ENCODE measurements around the gene DNAI1. TPM values are rescaled to one million over a fixed set of nuclear protein-coding genes. Genes with fewer than 3 reads are reported as not detected.
"Not testable (repeated sequence)": the region's sequence is repeated elsewhere in the genome, so short reads cannot be mapped to it uniquely, and the experiment has no call there.

Gene DNAI1
- total and polyA plus RNA-seq, 2 of the 13 experiments (the other 11 are each of a cell fraction or from before 2014, with no cell fraction given), result not detected

DNA sequence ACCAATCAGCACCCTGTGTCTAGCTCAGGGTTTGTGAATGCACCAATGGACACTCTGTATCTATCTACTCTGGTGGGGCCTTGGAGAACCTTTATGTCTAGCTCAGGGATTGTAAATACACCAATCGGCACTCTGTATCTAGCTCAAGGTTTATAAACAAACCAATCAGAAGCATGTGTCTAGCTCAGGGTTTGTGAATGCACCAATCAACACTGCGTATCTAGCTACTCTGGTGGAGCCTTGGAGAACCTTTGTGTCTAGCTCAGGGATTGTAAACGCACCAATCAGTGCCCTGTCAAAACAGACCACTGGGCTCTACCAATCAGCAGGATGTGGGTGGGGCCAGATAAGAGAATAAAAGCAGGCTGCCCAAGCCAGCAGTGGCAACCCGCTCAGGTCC lies 20.1 kb upstream of the DNAI1 start:
- intact Hi-C loops (cut with micrococcal nuclease; ENCODE audit: unreplicated experiment); H3K4me1 ChIP-seq (ENCODE audit: insufficient read depth, low read length); H3K9ac ChIP-seq (ENCODE audit: insufficient read depth, low read depth, low read length); FAIRE-seq; H2AFZ ChIP-seq (ENCODE audit: low read length); H3K27me3 ChIP-seq (ENCODE audit: control insufficient read depth in 1 of 2, insufficient read depth in 2 of 2, low read length in 2 of 2); DNase-seq (ENCODE audit: low spot score); H3K4me3 ChIP-seq (replicated peaks in 1 of 3; ENCODE audit: insufficient read depth in 1 of 3, low read depth in 2 of 3, low read length in 3 of 3); H3K36me3 ChIP-seq (replicated peaks in 1 of 2; ENCODE audit: control insufficient read depth in 1 of 2, insufficient read depth in 2 of 2, low read length in 2 of 2); in situ Hi-C loops (cut with HindIII; ENCODE audit: extremely low pct_ligation_motif_present, low pct_unique_long_range_greater_than_20kb); H3K4me2 ChIP-seq (ENCODE audit: low read depth, low read length); H3K9me3 ChIP-seq (ENCODE audit: low read length); POLR2A ChIA-PET; H4K20me1 ChIP-seq (ENCODE audit: insufficient read depth, low read length); BruUV-seq (replicated peaks); H3K27ac ChIP-seq (ENCODE audit: extremely low read length, insufficient read depth, low read length); H3K79me2 ChIP-seq (ENCODE audit: insufficient read depth, low read length); ATAC-seq: not testable (repeated sequence)
- CTCF ChIA-PET (ENCODE audit: low intra/inter-chr PET ratio, low total read pairs), result interaction anchor here (0.7 to 2.2 kb wide), 3 partner anchors 62 to 153 kb away, joined by 3 to 10 read pairs (median 3); no protein-coding TSS in a partner anchor
- TF ChIP-seq NFYB (CRISPR knock-in tag; IDR thresholded peaks at IDR 0.05) (peak; percentile 56), NFYC (CRISPR knock-in tag; IDR thresholded peaks at IDR 0.05) (peak; percentile 43)
- WGBS (ENCODE audit: low lambda C conversion rate), result 100% methylated on average over 2 of the region's 4 CpGs

DNA sequence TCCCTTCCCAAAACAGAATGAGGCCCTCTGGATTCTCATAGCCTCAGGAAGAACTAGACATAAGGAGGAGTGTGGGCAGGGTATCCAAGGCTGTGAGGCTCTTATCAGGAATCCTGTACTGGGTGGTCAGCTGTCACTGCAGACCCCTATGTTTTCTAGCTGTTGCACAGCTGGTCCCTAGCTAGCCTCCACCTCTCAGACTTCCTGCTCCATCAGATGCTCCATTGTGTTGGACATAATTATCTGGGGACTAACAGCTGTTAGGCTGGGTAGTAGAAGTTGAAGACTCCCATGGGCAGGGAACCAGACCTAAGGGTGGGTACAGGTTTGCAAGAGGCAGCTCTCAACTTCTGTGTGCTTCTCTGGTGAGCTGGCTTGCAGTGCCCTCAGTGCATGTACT lies 18.6 kb upstream of the DNAI1 start:
- intact Hi-C loops (cut with micrococcal nuclease; ENCODE audit: unreplicated experiment), result no loop called here
- TF ChIP-seq, protein P1, sequence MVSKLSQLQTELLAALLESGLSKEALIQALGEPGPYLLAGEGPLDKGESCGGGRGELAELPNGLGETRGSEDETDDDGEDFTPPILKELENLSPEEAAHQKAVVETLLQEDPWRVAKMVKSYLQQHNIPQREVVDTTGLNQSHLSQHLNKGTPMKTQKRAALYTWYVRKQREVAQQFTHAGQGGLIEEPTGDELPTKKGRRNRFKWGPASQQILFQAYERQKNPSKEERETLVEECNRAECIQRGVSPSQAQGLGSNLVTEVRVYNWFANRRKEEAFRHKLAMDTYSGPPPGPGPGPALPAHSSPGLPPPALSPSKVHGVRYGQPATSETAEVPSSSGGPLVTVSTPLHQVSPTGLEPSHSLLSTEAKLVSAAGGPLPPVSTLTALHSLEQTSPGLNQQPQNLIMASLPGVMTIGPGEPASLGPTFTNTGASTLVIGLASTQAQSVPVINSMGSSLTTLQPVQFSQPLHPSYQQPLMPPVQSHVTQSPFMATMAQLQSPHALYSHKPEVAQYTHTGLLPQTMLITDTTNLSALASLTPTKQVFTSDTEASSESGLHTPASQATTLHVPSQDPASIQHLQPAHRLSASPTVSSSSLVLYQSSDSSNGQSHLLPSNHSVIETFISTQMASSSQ (IDR thresholded peaks at IDR 0.05; ENCODE audit: low read depth), result no peak
- TF ChIP-seq, protein P1 (CRISPR knock-in tag; IDR thresholded peaks at IDR 0.05; ENCODE audit: borderline replicate concordance), result no peak
- no peak for TF ChIP-seq ZNF101 (CRISPR knock-in tag; IDR thresholded peaks at IDR 0.05; ENCODE audit: borderline replicate concordance, low read depth)
- no peak for TF ChIP-seq MED13 (CRISPR knock-in tag; IDR thresholded peaks at IDR 0.05)
- TF ChIP-seq ESRRA (CRISPR knock-in tag; IDR thresholded peaks at IDR 0.05; ENCODE audit: low read depth), result no peak
- no peak for TF ChIP-seq ZIK1 (CRISPR knock-in tag; IDR thresholded peaks at IDR 0.05; ENCODE audit: borderline replicate concordance, low read depth)
- TF ChIP-seq, protein P2, sequence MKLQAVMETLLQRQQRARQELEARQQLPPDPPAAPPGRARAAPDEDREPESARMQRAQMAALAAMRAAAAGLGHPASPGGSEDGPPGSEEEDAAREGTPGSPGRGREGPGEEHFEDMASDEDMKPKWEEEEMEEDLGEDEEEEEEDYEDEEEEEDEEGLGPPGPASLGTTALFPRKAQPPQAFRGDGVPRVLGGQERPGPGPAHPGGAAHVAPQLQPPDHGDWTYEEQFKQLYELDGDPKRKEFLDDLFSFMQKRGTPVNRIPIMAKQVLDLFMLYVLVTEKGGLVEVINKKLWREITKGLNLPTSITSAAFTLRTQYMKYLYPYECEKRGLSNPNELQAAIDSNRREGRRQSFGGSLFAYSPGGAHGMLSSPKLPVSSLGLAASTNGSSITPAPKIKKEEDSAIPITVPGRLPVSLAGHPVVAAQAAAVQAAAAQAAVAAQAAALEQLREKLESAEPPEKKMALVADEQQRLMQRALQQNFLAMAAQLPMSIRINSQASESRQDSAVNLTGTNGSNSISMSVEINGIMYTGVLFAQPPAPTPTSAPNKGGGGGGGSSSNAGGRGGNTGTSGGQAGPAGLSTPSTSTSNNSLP (IDR thresholded peaks at IDR 0.05; ENCODE audit: low read depth, low read length), result no peak
- no peak for TF ChIP-seq ZC3H13 (CRISPR knock-in tag; IDR thresholded peaks at IDR 0.05)
- no peak for TF ChIP-seq KLF15 (CRISPR knock-in tag; IDR thresholded peaks at IDR 0.05; ENCODE audit: borderline replicate concordance)

More for the DNA sequence above, 18.6 kb upstream of the DNAI1 start:
- ChIA-PET CTCF (ENCODE audit: low intra/inter-chr PET ratio, low total read pairs) (no interaction called here), POLR2A (no interaction called here)
- DNase-seq (ENCODE audit: low spot score) (no peak), FAIRE-seq (no peak), ATAC-seq (no peak)
- Histone ChIP-seq H3K4me3 (replicated peaks in 1 of 3; ENCODE audit: insufficient read depth in 1 of 3, low read depth in 2 of 3, low read length in 3 of 3) (no peak overlapping the region), H3K36me3 (replicated peaks in 1 of 2; ENCODE audit: control insufficient read depth in 1 of 2, insufficient read depth in 2 of 2, low read length in 2 of 2) (no peaks in the 10 kb centered on the region), H2AFZ (ENCODE audit: low read length) (no peak overlapping the region), H3K9ac (ENCODE audit: insufficient read depth, low read depth, low read length) (no peak overlapping the region), H3K79me2 (ENCODE audit: insufficient read depth, low read length) (no peaks in the 10 kb centered on the region), H3K9me3 (ENCODE audit: low read length) (no peaks in the 10 kb centered on the region), H3K4me1 (ENCODE audit: insufficient read depth, low read length) (peaks cover 10% of the 10 kb centered on the region; the same call in 1 of the 2 replicates), H3K27ac (ENCODE audit: extremely low read length, insufficient read depth, low read length) (no peak overlapping the region), H4K20me1 (ENCODE audit: insufficient read depth, low read length) (no peaks in the 10 kb centered on the region), H3K4me2 (ENCODE audit: low read depth, low read length) (no peak overlapping the region), H3K27me3 (ENCODE audit: control insufficient read depth in 1 of 2, insufficient read depth in 2 of 2, low read length in 2 of 2) (no peaks in the 10 kb centered on the region)
- in situ Hi-C loops (cut with HindIII; ENCODE audit: extremely low pct_ligation_motif_present, low pct_unique_long_range_greater_than_20kb), result loop anchor here (5.0 kb wide), 1 partner anchor 162 kb away; no protein-coding TSS in a partner anchor
- no TSS peak for BruUV-seq (replicated peaks)

All from HepG2 (cell line).